HG03103 (cell line): ENCODE measurements around the gene ACVRL1.

ENCODE experiments used
- ATAC-seq: cut with Tn5 transposase; IDR thresholded peaks from one replicate; pipeline ENCODE4 v1.9.1; 2021; ENCODE audit warnings: low read depth; ENCODE audit not compliant: unreplicated experiment

Gene ACVRL1

GRCh38 chr12:51907083-51907855 lies at the start of gene ACVRL1:
Gene ACVRL1 (plus strand): TSS chr12:51907504. CDS start chr12:51912475, 4,971 bp downstream.
- ATAC-seq: no peak

GRCh38 chr12:51860986-51861385 lies 46.3 kb upstream of the ACVRL1 start:
- ATAC-seq: no peak

GRCh38 chr12:51862947-51863346 lies 44.4 kb upstream of the ACVRL1 start:
- ATAC-seq: no peak

GRCh38 chr12:51863363-51863932 lies 43.9 kb upstream of the ACVRL1 start:
- no peak for ATAC-seq

GRCh38 chr12:51863933-51864832 lies 43.1 kb upstream of the ACVRL1 start:
- no peak for ATAC-seq

- no peak for ATAC-seq
Observed at GRCh38 chr12:51864833-51865670, 42.3 kb upstream of the ACVRL1 start.

GRCh38 chr12:51865757-51866270 lies 41.5 kb upstream of the ACVRL1 start:
- no peak for ATAC-seq

GRCh38 chr12:51866324-51866723 lies 41.0 kb upstream of the ACVRL1 start:
- ATAC-seq: no peak

GRCh38 chr12:51866762-51867161 lies 40.5 kb upstream of the ACVRL1 start:
- ATAC-seq: no peak

- ATAC-seq: no peak
Observed at GRCh38 chr12:51867371-51867770, 39.9 kb upstream of the ACVRL1 start.

- no peak for ATAC-seq
Observed at GRCh38 chr12:51867796-51868428, 39.4 kb upstream of the ACVRL1 start.

GRCh38 chr12:51868821-51869495 lies 38.3 kb upstream of the ACVRL1 start:
- no peak for ATAC-seq

- ATAC-seq: no peak
Observed at GRCh38 chr12:51869496-51869865, 37.8 kb upstream of the ACVRL1 start.

- no peak for ATAC-seq
Observed at GRCh38 chr12:51869931-51870330, 37.4 kb upstream of the ACVRL1 start.

- ATAC-seq: no peak
Observed at GRCh38 chr12:51870504-51870903, 36.8 kb upstream of the ACVRL1 start.

GRCh38 chr12:51871126-51871525 lies 36.2 kb upstream of the ACVRL1 start:
- ATAC-seq: no peak

GRCh38 chr12:51871918-51872688 lies 35.2 kb upstream of the ACVRL1 start:
- ATAC-seq: no peak

- no peak for ATAC-seq
Observed at GRCh38 chr12:51872689-51872981, 34.7 kb upstream of the ACVRL1 start.
